GM12864 (cell line): Measurements from ENCODE around the gene ICAM5.

Experiments
- DNase-seq: peaks from one replicate; pipeline ENCODE4 v3.0.0-alpha.2; 2011; ENCODE audit warnings: low read depth
- H3K4me3 ChIP-seq: 2 replicates; pipeline ENCODE4 v1.5.1; 2011; ENCODE audit warnings: mild to moderate bottlenecking, low read depth, low read length, control low read depth
- CTCF ChIP-seq: IDR thresholded peaks from 2 replicates; pipeline ENCODE4 v1.5.1; 2011; ENCODE audit warnings: low read depth, mild to moderate bottlenecking, moderate library complexity, low read length, control low read depth, inconsistent platforms; ENCODE audit errors: missing control alignments

ICAM5 gene

GRCh38 chr19:10306327-10306726, 16.6 kb downstream of the ICAM5 start:
- no peak for TF ChIP-seq CTCF
- H3K4me3 ChIP-seq = no peak overlapping the region
- DNase-seq = no peak

- no peak within 1 kb of the TSS for H3K4me3 ChIP-seq
- DNase-seq = no peak
- TF ChIP-seq CTCF = no peak
These were observed 19.7 kb downstream of the ICAM5 start, which contains the start of gene ZGLP1 for GRCh38 chr19:10309423-10309822. Gene ZGLP1, minus strand, starts transcription at chr19:10309815.

GRCh38 chr19:10315335-10316214, 25.8 kb downstream of the ICAM5 start, which contains the start of gene FDX2:
Gene FDX2, minus strand, starts transcription at chr19:10316015. Its CDS starts 19 bp downstream, at chr19:10315996.
- DNase-seq = peak; percentile 59
- no peak for TF ChIP-seq CTCF
- H3K4me3 ChIP-seq = peak within 1 kb of the TSS; percentile 87

- no peak for TF ChIP-seq CTCF
- no peak for DNase-seq
- H3K4me3 ChIP-seq = no peak overlapping the region; the same call in 1 of the 2 replicates
These were observed 26.7 kb downstream of the ICAM5 start for GRCh38 chr19:10316229-10317044.

GRCh38 chr19:10317045-10317856, 27.5 kb downstream of the ICAM5 start:
- DNase-seq = no peak
- TF ChIP-seq CTCF = no peak
- H3K4me3 ChIP-seq = no peak overlapping the region

- DNase-seq = no peak
- TF ChIP-seq CTCF = no peak
- no peak overlapping the region for H3K4me3 ChIP-seq
These were observed 28.2 kb downstream of the ICAM5 start for GRCh38 chr19:10317857-10318462.
